HepG2 (cell line): ENCODE measurements around the gene CASS4.

Source experiments
- CCAR2 ChIP-seq: fragments of 200-400 bp; formaldehyde crosslinking; optimal IDR thresholded peaks from 2 replicates; pipeline ENCODE3; 2018; ENCODE audit warnings: low read depth, mild to moderate bottlenecking, low read length, moderate library complexity
- CENPX ChIP-seq: sonication (generic); formaldehyde crosslinking; IDR thresholded peaks from 2 replicates; pipeline ENCODE4 v1.9.0; 2021; ENCODE audit warnings: mild to moderate bottlenecking, missing genetic modification reagents, moderate library complexity
- CTCF ChIP-seq: sonication (generic); formaldehyde crosslinking; IDR thresholded peaks from 2 replicates; pipeline ENCODE4 v1.5.0; 2020; ENCODE audit warnings: mild to moderate bottlenecking, missing genetic modification reagents, moderate library complexity
- EZH2 ChIP-seq: conservative IDR thresholded peaks from 2 replicates; pipeline ENCODE4 v1.6.1; 2012; ENCODE audit warnings: mild to moderate bottlenecking, low read depth, low read length, moderate library complexity
- FOSL1 ChIP-seq: sonication (generic); formaldehyde crosslinking; IDR thresholded peaks from 2 replicates; pipeline ENCODE4 v1.9.0; 2021; ENCODE audit warnings: missing genetic modification reagents, borderline replicate concordance
- ISX ChIP-seq: sonication (generic); formaldehyde crosslinking; conservative IDR thresholded peaks from 2 replicates; pipeline ENCODE4 v1.5.0; 2020; ENCODE audit warnings: missing genetic modification reagents
- KMT2A ChIP-seq: sonication (generic); formaldehyde crosslinking; IDR thresholded peaks from 2 replicates; pipeline ENCODE4 v1.4.0; 2020; ENCODE audit warnings: missing genetic modification reagents
- POLR2AphosphoS5 ChIP-seq: IDR thresholded peaks from 2 replicates; pipeline ENCODE4 v1.6.1; 2012; ENCODE audit warnings: low read depth, low read length
- SMC3 ChIP-seq: IDR thresholded peaks from 2 replicates; pipeline ENCODE4 v1.6.1; 2011; ENCODE audit warnings: low read length, improper control_type of control experiment
- ZNF530 ChIP-seq: sonication (generic); formaldehyde crosslinking; IDR thresholded peaks from 2 replicates; pipeline ENCODE4 v1.5.0; 2020; ENCODE audit warnings: low read depth, mild to moderate bottlenecking, missing genetic modification reagents
- TF ChIP-seq, protein P1 (sequence below): sonication (generic); formaldehyde crosslinking; IDR thresholded peaks from 2 replicates; pipeline ENCODE4 v1.5.0; 2020; ENCODE audit warnings: missing genetic modification reagents, mild to moderate bottlenecking, borderline replicate concordance
- TF ChIP-seq, protein P2 (sequence below): sonication (generic); formaldehyde crosslinking; IDR thresholded peaks from 2 replicates; pipeline ENCODE4 v1.9.0; 2021; ENCODE audit warnings: missing genetic modification reagents, borderline replicate concordance
- TF ChIP-seq, protein P3 (sequence below): sonication (generic); formaldehyde crosslinking; IDR thresholded peaks from 2 replicates; pipeline ENCODE4 v1.4.0; 2020; ENCODE audit warnings: missing genetic modification reagents

GRCh38 chr20:56433880-56434255 is 21.8 kb downstream of the CASS4 start:
- TF ChIP-seq EZH2 (no peak), CTCF (CRISPR knock-in tag) (no peak), ISX (CRISPR knock-in tag) (no peak), POLR2AphosphoS5 (no peak), FOSL1 (CRISPR knock-in tag) (no peak), ZNF530 (CRISPR knock-in tag) (no peak), CENPX (CRISPR knock-in tag) (no peak), CCAR2 (no peak), KMT2A (no peak), SMC3 (no peak)
- TF ChIP-seq, protein P1, sequence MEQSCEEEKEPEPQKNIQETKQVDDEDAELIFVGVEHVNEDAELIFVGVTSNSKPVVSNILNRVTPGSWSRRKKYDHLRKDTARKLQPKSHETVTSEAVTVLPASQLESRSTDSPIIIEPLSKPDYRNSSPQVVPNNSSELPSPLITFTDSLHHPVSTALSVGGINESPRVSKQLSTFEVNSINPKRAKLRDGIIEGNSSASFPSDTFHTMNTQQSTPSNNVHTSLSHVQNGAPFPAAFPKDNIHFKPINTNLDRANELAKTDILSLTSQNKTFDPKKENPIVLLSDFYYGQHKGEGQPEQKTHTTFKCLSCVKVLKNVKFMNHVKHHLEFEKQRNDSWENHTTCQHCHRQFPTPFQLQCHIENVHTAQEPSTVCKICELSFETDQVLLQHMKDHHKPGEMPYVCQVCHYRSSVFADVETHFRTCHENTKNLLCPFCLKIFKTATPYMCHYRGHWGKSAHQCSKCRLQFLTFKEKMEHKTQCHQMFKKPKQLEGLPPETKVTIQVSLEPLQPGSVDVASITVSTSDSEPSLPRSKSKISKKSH (CRISPR knock-in tag), result no peak
- TF ChIP-seq, protein P2, sequence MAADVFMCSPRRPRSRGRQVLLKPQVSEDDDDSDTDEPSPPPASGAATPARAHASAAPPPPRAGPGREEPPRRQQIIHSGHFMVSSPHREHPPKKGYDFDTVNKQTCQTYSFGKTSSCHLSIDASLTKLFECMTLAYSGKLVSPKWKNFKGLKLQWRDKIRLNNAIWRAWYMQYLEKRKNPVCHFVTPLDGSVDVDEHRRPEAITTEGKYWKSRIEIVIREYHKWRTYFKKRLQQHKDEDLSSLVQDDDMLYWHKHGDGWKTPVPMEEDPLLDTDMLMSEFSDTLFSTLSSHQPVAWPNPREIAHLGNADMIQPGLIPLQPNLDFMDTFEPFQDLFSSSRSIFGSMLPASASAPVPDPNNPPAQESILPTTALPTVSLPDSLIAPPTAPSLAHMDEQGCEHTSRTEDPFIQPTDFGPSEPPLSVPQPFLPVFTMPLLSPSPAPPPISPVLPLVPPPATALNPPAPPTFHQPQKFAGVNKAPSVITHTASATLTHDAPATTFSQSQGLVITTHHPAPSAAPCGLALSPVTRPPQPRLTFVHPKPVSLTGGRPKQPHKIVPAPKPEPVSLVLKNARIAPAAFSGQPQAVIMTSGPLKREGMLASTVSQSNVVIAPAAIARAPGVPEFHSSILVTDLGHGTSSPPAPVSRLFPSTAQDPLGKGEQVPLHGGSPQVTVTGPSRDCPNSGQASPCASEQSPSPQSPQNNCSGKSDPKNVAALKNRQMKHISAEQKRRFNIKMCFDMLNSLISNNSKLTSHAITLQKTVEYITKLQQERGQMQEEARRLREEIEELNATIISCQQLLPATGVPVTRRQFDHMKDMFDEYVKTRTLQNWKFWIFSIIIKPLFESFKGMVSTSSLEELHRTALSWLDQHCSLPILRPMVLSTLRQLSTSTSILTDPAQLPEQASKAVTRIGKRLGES (CRISPR knock-in tag), result no peak
- TF ChIP-seq, protein P3, sequence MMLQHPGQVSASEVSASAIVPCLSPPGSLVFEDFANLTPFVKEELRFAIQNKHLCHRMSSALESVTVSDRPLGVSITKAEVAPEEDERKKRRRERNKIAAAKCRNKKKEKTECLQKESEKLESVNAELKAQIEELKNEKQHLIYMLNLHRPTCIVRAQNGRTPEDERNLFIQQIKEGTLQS (CRISPR knock-in tag), result no peak
